Esophagus squamous epithelium (tissue), 5 donors: ENCODE results near the gene XK. TPM values are rescaled to one million over a fixed set of nuclear protein-coding genes. Genes with fewer than 3 reads are reported as not detected.

Source experiments
- DNase-seq: peaks from one replicate; lab custom pipeline; 2025; lab: John Stamatoyannopoulos, UW
- H3K27ac ChIP-seq, 4 donors: fragments of 200-600 bp; sonication (generic); one replicate each; pipeline ENCODE4 v1.5.1; 2016 to 2019; ENCODE audit warnings: mild to moderate bottlenecking in 1 of 4
- H3K27me3 ChIP-seq, 4 donors: fragments of 200-600 bp; sonication (generic); 1 replicate in 3 of 4; 2 replicates in 1 of 4; pipeline versions ENCODE4 v1.5.1 to v1.6.0; 2017 to 2021; ENCODE audit warnings: antibody characterized with exemption in 1 of 4
- H3K36me3 ChIP-seq, 3 donors: fragments of 200-600 bp; sonication (generic); one replicate each; pipeline ENCODE4 v1.5.1; 2016 to 2019
- H3K4me1 ChIP-seq, 3 donors: fragments of 200-600 bp; sonication (generic); one replicate each; pipeline ENCODE4 v1.5.1; 2017 to 2019
- H3K4me3 ChIP-seq, 4 donors: fragments of 200-600 bp; sonication (generic); 1 replicate in 3 of 4; 2 replicates in 1 of 4; pipeline ENCODE4 v1.5.1; 2016 to 2019; ENCODE audit warnings: mild to moderate bottlenecking in 2 of 4, moderate library complexity in 1 of 4
- H3K9me3 ChIP-seq, 3 donors: fragments of 200-600 bp; sonication (generic); one replicate each; pipeline ENCODE4 v1.5.1; 2016 to 2019
- CTCF ChIP-seq, 6 experiments: fragments of 450-650 bp in 4 of 6; fragments of 200-600 bp in 2 of 6; sonication (generic) in 2 of 6; IDR thresholded peaks; one replicate each; pipeline ENCODE4 v1.5.1; 2016 to 2019; ENCODE audit warnings: antibody characterized with exemption in 6 of 6, mild to moderate bottlenecking in 4 of 6, moderate library complexity in 4 of 6
- POLR2A ChIP-seq, 4 donors: fragments of 450-650 bp; IDR thresholded peaks; one replicate each; pipeline ENCODE4 v1.6.1; 2017; ENCODE audit warnings: antibody characterized with exemption in 4 of 4, mild to moderate bottlenecking in 4 of 4, moderate library complexity in 3 of 4
- WGBS, 2 donors: methylation state at CpG; one replicate each; pipeline ENCODE4 v1.1.5; 2018; 5-methylcytosine and 5-hydroxymethylcytosine counted together
- intact Hi-C: fragments of 100-400 bp; cut with DNase I; formaldehyde crosslinking; loops from one replicate; pipeline ENCODE4 v1.15.0; 2022
- total RNA-seq, 4 donors: library from RNA; depleted of rRNA; stranded (reverse); fragments of >200 nt; gene quantifications; one replicate each; pipeline ENCODE4 v1.1.0, GENCODE V29; 2016
- donor health status: DM: yes; HTN: yes; CAD: no.

Gene XK, protein sequence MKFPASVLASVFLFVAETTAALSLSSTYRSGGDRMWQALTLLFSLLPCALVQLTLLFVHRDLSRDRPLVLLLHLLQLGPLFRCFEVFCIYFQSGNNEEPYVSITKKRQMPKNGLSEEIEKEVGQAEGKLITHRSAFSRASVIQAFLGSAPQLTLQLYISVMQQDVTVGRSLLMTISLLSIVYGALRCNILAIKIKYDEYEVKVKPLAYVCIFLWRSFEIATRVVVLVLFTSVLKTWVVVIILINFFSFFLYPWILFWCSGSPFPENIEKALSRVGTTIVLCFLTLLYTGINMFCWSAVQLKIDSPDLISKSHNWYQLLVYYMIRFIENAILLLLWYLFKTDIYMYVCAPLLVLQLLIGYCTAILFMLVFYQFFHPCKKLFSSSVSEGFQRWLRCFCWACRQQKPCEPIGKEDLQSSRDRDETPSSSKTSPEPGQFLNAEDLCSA
- 1 to 10 TPM; 2.2 to 3.1 (median 2.7) TPM for total RNA-seq

GRCh38 chrX:37685381-37686359 is at the start of gene XK:
TSS of gene XK (plus strand) at chrX:37685791. CDS start at chrX:37685962, 171 bp downstream.
- H3K9me3 ChIP-seq: no peaks in the 10 kb centered on the region
- DNase-seq: no peak
- H3K36me3 ChIP-seq: no peaks in the 10 kb centered on the region
- H3K4me1 ChIP-seq: peaks cover 0 to 10% (median 0%) of the 10 kb centered on the region in 3 donors
- intact Hi-C loops: no loop called here
- peak within 1 kb of the TSS; percentile 53 to 78 (median 69) for H3K27ac ChIP-seq
- TF ChIP-seq CTCF (IDR thresholded peaks at IDR 0.05): no peak
- TF ChIP-seq POLR2A (IDR thresholded peaks at IDR 0.05): no peak
- no peaks in the 10 kb centered on the region for H3K27me3 ChIP-seq
- H3K4me3 ChIP-seq: peak within 1 kb of the TSS; percentile 44 to 72 (median 50)
- 49% methylated on average over 29 of the region's 100 CpGs; no CpG with 5 or more reads in 1 of the 2 donors for WGBS, 2 donors

GRCh38 chrX:37638047-37638446 is 47.5 kb upstream of the XK start:
- Histone ChIP-seq H3K9me3 (no peaks in the 10 kb centered on the region), H3K27me3 (no peaks in the 10 kb centered on the region), H3K27ac (no peak overlapping the region), H3K36me3 (no peaks in the 10 kb centered on the region), H3K4me3 (no peak overlapping the region), H3K4me1 (no peaks in the 10 kb centered on the region)
- DNase-seq: no peak
- TF ChIP-seq POLR2A (IDR thresholded peaks at IDR 0.05): no peak
- no peak for TF ChIP-seq CTCF (IDR thresholded peaks at IDR 0.05)
- intact Hi-C loops: no loop called here

GRCh38 chrX:37640142-37640541 is 45.4 kb upstream of the XK start:
- Histone ChIP-seq H3K27ac (no peak overlapping the region), H3K4me3 (no peak overlapping the region), H3K9me3 (no peaks in the 10 kb centered on the region), H3K4me1 (peaks cover 0 to 12% (median 0%) of the 10 kb centered on the region in 3 donors), H3K36me3 (no peaks in the 10 kb centered on the region), H3K27me3 (no peaks in the 10 kb centered on the region)
- no peak for TF ChIP-seq CTCF (IDR thresholded peaks at IDR 0.05)
- TF ChIP-seq POLR2A (IDR thresholded peaks at IDR 0.05): no peak
- WGBS, 2 donors: 79 to 100% methylated on average over 3 to 5 of the region's 5 CpGs
- intact Hi-C loops: no loop called here
- no peak for DNase-seq

GRCh38 chrX:37641859-37642258 is 43.7 kb upstream of the XK start:
- no peak for TF ChIP-seq POLR2A (IDR thresholded peaks at IDR 0.05)
- TF ChIP-seq CTCF (IDR thresholded peaks at IDR 0.05): no peak
- peaks cover 0 to 22% (median 0%) of the 10 kb centered on the region in 3 donors for H3K4me1 ChIP-seq
- 42 to 90% methylated on average over 3 of the region's 3 CpGs for WGBS, 2 donors
- no peaks in the 10 kb centered on the region for H3K27me3 ChIP-seq
- no peaks in the 10 kb centered on the region for H3K9me3 ChIP-seq
- intact Hi-C loops: no loop called here
- H3K4me3 ChIP-seq: no peak overlapping the region
- H3K36me3 ChIP-seq: no peaks in the 10 kb centered on the region
- DNase-seq: no peak
- no peak overlapping the region for H3K27ac ChIP-seq
